Hypothalamus (tissue), 51 donors: ENCODE measurements around the gene BEND3.
A peak's percentile ranks its signal among the peaks of the same experiment; 100 is the strongest.
"Not testable (repeated sequence)": the region's sequence is repeated elsewhere in the genome, so short reads cannot be mapped to it uniquely, and the experiment has no call there.

ENCODE experiments used
- DNase-seq, 51 donors: peaks; one replicate each; lab custom pipeline; 2025; lab: John Stamatoyannopoulos, UW

Gene BEND3

GRCh38 chr6:107114926-107115694 lies at the start of gene BEND3:
BEND3 (minus strand) TSS chr6:107115515; CDS start chr6:107099285, 16,230 bp downstream.
- DNase-seq: peak in 32 of 51 donors; percentile 14 to 63 (median 30)

GRCh38 chr6:107164299-107164698 lies 49.0 kb upstream of the BEND3 start:
- not testable (repeated sequence) for DNase-seq

GRCh38 chr6:107161521-107161920 lies 46.2 kb upstream of the BEND3 start:
- no peak for DNase-seq

GRCh38 chr6:107156617-107157016 lies 41.3 kb upstream of the BEND3 start:
- DNase-seq: no peak

GRCh38 chr6:107154801-107155160 lies 39.5 kb upstream of the BEND3 start:
- no peak for DNase-seq

- peak in 10 of 51 donors; percentile 2 to 35 (median 7) for DNase-seq
These were observed 39.0 kb upstream of the BEND3 start for GRCh38 chr6:107154131-107154800.

GRCh38 chr6:107152638-107153430 lies 37.5 kb upstream of the BEND3 start:
- DNase-seq: no peak

GRCh38 chr6:107144666-107145065 lies 29.4 kb upstream of the BEND3 start:
- DNase-seq: no peak

- DNase-seq: no peak
These were observed 28.7 kb upstream of the BEND3 start for GRCh38 chr6:107144014-107144413.

- DNase-seq: no peak
These were observed 25.3 kb upstream of the BEND3 start for GRCh38 chr6:107140581-107140980.

- DNase-seq: not testable (repeated sequence)
These were observed 21.0 kb upstream of the BEND3 start for GRCh38 chr6:107136324-107136723.

- DNase-seq: not testable (repeated sequence)
These were observed 19.8 kb upstream of the BEND3 start for GRCh38 chr6:107135048-107135680.

- DNase-seq: peak in 2 of 51 donors; percentile 7 to 8
These were observed 17.1 kb upstream of the BEND3 start for GRCh38 chr6:107132330-107132954.

GRCh38 chr6:107129370-107129925 lies 14.1 kb upstream of the BEND3 start:
- DNase-seq: no peak

- no peak for DNase-seq
These were observed 13.3 kb upstream of the BEND3 start for GRCh38 chr6:107128577-107128976.

- DNase-seq: no peak
These were observed 12.9 kb upstream of the BEND3 start for GRCh38 chr6:107128175-107128574.

GRCh38 chr6:107125771-107126170 lies 10.5 kb upstream of the BEND3 start:
- no peak for DNase-seq

GRCh38 chr6:107124934-107125348 lies 9.6 kb upstream of the BEND3 start:
- no peak for DNase-seq

GRCh38 chr6:107123501-107123900 lies 8.2 kb upstream of the BEND3 start:
- DNase-seq: no peak

GRCh38 chr6:107122748-107123147 lies 7.4 kb upstream of the BEND3 start:
- DNase-seq: no peak
